ENCODE measurements around the gene GJA3.

- no peak for TF ChIP-seq CTCF (IDR thresholded peaks at IDR 0.05; ENCODE audit: insufficient read depth, low read depth, low read length)
- no peak for TF ChIP-seq EZH2 (IDR thresholded peaks at IDR 0.05; ENCODE audit: insufficient read depth, low read length)
Observed at GRCh38 chr13:20151016-20151415, 9.8 kb downstream of the GJA3 start.

Measured in astrocyte (in vitro differentiated cells and primary cell).